Kasumi-1 (cell line): ENCODE results near the gene DHRS4L2.
"Not testable (repeated sequence)": the region's sequence is repeated elsewhere in the genome, so short reads cannot be mapped to it uniquely, and the experiment has no call there.

ENCODE experiments used
- DNase-seq, 2 experiments: peaks; one replicate each; lab custom pipeline; 2025; lab: John Stamatoyannopoulos, UW

The DHRS4L2 gene

DNA sequence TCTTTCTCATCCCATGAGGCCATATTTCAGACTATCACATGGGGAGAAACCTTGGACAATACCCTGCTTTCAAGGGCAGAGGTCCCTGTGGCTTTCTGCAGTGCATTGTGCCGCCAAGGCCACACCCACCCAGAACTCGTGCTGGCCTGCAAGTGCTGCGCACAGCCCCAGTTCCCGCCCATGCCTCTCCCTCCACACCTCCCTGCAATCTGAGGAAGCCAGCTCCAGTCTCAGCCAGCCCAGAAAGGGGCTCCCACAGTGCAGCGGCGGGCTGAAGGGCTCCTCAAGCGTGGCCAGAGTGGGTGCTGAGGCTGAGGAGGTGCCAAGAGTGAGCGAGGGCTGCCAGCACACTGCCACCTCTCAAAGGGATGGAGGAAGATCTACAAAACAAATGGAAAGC, 15.6 kb upstream of the DHRS4L2 start:
- DNase-seq: not testable (repeated sequence)

DNA sequence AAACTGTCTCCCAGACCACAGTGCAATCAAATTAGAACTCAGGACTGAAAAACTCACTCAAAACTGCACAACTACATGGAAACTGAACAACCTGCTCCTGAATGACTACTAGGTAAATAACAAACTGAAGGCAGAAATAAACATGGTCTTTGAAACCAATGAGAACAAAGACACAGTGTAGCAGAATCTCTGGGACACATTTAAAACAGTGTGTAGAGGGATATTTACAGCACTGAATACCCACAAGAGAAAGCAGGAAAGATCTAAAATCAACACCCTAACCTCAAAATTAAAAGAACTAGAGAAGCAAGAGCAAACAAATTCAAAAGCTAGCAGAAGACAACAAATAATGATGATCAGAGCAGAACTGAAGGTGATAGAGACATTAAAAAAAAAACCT, 14.7 kb upstream of the DHRS4L2 start:
- DNase-seq: not testable (repeated sequence)

DNA sequence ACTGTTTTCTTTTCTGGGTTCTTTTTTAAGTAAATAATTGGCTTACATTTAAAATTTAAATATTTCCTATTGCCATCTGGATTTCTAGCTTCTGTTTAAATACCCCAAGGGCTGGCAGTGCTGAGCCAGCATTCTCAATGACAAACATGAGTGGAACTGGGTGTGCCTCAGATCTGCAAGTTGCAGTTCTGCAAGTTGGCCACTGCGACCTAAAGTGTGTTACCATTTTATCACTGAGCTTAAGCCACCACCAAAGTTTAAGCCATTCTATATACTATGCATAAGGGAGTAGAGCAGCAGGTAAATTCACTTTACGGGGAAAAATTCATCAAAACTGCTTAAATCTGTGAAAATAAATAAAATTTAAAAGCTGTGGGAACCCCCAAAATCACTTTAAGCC, 11.5 kb upstream of the DHRS4L2 start:
- not testable (repeated sequence) for DNase-seq

- not testable (repeated sequence) for DNase-seq
Measured at GRCh38 chr14:23981951-23982813, 6.5 kb upstream of the DHRS4L2 start.

GRCh38 chr14:23984891-23985602, 3.7 kb upstream of the DHRS4L2 start:
- no peak for DNase-seq

DNA sequence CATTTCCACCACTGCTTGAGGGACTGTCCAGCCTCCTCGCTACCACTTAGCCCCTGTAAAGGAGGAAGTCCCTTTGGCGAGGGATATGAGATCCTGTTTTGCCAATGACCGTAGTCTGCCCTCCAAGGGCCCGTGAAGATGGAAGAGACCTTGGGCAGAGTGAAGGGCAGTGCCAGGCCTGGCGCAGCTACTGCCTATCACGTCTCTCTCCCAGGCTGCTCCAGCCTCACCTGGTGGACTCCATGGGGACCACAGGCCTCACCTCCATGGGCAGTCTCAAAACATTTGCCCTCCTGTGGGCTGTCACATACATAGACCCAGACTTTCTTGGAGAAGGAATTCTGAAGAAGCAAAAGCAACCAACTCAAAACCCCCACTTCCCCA, 514 bp upstream of the DHRS4L2 start:
- not testable (repeated sequence) for DNase-seq

GRCh38 chr14:23989734-23990445, 1.2 kb downstream of the DHRS4L2 start:
- DNase-seq: not testable (repeated sequence)

DNA sequence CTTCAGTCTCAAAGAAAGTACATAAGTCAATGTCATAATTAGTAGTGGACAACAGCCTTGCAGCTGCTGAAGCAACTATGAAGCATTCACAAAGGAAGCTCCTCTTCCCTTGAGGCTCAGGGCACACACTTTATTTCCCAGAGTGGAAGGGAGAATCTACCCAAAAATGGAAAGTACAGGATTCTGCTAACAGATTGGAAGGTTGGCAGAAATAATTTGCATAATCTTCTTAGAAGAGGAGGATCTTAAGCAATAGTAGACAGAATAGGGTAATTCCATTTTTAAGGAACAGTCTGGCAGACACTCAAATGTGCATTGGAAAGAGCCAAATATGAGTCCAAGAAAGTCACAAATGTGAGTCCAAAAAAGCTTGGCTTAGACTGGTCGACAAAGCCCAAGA, 2.2 kb downstream of the DHRS4L2 start:
- not testable (repeated sequence) for DNase-seq

DNA sequence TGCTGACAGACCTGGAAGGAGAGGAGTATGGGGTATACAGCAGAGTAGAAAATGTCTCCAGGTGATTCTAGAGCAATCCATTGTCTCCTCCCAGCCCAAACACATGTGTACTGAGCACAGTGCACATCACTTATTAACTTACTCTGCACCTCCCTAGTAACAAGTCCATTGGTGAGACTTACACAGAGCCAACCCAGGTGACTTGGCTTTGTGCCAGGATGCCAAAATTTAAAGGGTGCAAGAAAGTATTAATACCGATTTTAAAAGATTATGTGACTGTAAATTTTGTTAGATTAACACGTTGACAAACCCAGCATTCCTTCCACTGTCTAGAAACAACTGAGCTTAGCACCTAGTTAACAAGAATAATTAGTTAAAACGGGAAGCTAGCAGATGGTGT, 4.3 kb downstream of the DHRS4L2 start:
- DNase-seq: not testable (repeated sequence)

- DNase-seq: not testable (repeated sequence)
Measured at GRCh38 chr14:23996009-23996408, 7.3 kb downstream of the DHRS4L2 start.

DNA sequence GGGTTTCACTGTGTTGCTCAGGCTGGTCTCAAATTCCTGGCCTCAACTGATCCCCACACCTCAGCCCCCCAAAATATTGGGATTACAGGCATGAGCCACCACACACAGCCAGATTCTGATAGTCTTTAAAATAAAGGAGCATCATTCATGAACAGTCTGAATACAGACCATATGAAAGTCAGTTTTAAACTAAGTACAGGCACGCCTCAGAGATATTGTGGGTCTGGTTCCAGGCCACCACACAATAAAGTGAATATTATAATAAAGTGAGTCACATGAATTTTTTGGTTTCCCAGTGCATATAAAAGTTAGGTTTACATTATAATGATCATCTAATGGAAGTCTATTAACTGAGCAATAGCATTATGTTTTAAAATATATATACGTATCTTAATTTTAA, 8.1 kb downstream of the DHRS4L2 start:
- not testable (repeated sequence) for DNase-seq

GRCh38 chr14:23999640-24000039, 10.9 kb downstream of the DHRS4L2 start:
- not testable (repeated sequence) for DNase-seq

GRCh38 chr14:24001078-24001477, 12.3 kb downstream of the DHRS4L2 start:
- not testable (repeated sequence) for DNase-seq

DNA sequence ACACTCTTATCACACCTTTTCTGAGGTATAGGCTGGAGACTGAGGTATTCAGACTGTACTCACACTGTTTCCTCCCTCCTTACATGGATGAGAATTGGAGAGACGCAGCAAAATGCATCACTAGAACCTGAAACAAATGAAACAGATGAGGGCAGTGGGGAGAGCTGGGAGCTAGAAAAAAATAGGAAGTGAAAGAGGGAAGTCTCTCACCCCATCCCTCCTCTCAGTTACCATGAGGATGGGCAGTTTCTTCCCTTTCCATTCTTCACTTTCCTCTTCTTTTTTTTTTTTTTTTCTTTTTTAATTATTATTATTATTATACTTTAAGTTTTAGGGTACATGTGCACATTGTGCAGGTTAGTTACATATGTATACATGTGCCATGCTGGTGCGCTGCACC, 12.9 kb downstream of the DHRS4L2 start:
- peak; percentile 25 to 51 for DNase-seq

DNA sequence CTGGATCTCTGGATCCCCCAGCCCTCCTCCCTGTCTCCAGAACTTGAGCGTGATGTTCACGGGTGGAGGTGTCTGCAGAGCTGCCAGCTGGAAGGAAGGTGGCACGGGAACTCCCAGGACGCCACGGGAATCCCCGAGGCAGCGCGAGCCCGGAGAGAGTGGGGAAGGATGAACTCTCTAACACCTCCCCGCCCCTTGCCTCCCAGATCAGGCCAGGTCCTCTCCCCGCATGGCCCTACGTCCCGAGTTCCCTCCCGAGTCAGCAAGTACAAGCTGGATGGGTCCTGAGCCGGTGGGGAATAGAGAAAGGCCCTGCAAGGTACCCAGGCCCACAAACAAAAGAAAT, 17.7 kb downstream of the DHRS4L2 start:
- not testable (repeated sequence) for DNase-seq

- not testable (repeated sequence) for DNase-seq
Measured at GRCh38 chr14:24006817-24007652, 18.3 kb downstream of the DHRS4L2 start.

DNA sequence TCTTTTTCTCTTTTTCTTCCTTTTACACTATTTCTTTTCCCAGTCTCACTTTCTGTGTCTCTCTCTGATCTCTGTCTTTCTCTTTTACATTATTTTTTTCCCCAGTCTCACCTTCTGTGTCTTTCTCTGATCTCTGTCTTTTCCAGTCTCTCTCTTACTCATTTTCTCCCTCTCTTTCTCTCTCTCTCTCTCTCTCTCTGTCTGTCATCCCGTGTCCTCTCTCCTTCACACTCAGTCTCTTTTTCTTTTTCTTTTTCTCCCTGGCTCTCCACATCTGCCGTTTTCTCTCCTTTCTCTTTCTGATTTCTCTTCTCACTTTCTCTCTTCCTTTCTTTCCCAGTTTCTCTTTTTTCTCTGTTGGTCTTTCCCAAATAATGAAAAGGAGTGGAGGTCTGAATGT, 22.3 kb downstream of the DHRS4L2 start:
- no peak for DNase-seq

DNA sequence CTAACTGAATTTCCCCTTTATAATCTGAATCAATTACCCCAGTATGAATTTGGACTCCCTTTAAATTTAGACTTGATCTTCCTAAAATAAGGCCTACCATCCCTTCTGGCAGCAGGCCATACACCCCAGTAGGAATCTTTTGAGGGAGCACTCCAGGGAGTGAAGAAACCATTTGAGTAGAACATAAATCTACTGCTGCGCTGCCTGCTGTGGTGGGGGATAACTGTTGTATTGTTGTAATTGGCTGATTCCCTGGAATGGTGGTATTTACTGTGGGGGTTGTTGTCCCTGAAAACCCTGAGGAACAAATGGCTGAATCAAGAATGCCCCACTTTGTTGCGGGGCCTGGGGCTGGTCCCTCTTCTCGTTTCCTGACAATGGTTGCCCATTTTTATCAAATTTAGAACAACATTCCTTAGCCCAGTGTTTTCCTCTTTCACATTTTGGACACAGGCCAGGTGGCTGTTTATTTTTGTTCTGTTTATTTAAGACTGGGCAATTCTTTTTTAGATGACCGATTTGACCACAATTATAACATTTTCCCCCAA, 24.1 kb downstream of the DHRS4L2 start:
- DNase-seq: not testable (repeated sequence)

DNA sequence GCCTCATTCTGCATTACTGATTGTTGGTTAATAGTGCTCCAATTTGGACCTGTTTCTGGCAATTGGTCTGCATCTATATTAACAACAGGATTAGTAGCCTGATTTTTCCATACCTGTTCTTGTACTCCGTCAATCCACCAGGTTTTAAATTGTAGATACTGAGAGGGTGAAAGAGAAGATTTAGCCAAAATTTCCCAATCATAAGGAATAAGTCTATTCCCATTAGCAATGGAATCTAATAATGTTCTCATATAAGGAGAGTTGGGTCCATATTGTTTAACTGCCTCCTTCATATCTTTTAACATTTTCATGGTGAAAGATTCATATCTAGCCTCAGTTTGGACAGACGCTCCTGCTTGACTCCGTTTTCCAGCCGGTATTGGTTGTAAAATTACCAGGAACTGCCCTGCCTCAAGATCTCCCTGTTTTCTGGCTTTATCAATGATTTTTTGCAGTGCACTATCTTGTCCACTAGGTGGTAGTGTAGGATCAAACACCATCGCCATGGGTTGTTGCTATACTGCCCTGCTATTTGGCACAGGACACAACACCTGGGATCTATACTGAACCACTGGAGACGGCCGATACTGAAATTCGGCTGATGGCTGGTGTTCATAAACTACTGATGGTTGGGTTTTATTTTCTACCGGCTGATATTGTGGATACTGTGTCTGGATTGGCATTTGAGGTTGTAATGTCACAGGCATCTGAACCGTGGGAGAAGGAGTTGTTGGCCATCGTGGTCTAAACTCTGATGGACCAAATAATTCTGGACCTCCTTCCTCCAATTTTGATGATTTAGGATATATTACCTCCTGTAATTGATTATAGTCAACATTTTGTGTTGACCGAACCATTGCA, 25.2 kb downstream of the DHRS4L2 start:
- peak; percentile 78 to 79 for DNase-seq

DNA sequence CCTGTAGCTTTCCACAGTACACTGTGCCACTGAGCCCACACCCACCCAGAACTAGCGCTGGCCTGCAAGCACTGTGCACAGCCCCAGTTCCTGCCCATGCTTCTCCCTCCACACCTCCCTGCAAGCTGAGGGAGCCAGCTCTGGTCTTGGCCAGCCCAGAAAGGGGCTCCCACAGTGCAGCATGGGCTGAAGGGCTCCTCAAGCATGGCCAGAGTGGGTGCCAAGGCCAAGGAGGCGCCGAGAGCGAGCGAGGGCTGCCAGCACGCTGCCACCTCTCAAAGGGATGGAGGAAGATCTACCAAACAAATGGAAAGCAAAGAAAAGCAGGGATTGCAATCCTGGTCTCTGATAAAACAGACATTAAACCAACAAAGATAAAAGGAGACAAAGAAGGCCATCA, 27.0 kb downstream of the DHRS4L2 start:
- DNase-seq: not testable (repeated sequence)
